HCT116 (cell line): Measurements from ENCODE around the gene ARNT2. TPM values are rescaled to one million over a fixed set of nuclear protein-coding genes. Genes with fewer than 3 reads are reported as not detected.

Experiments used
- ATAC-seq: fragments of 200-7000 bp; cut with Tn5 transposase; 2 replicates; pipeline ENCODE4 v1.9.1; 2020; ENCODE audit warnings: mild to moderate bottlenecking, moderate library complexity
- BruUV-seq: library from RNA; stranded (reverse); fragments of 400-500 nt; replicated peaks from 2 replicates; lab custom pipeline; 2021; lab: Mats Ljungman, UMichigan
- CTCF ChIA-PET: fragments of 300-600 bp; sonication (Branson Sonifier 250); formaldehyde crosslinking; loops from one replicate; lab custom pipeline; 2021; ENCODE audit warnings: antibody characterized with exemption; lab: Charles Lee
- POLR2A ChIA-PET: fragments of 300-600, 350-600 bp; sonication (Branson Sonifier 250); formaldehyde crosslinking; loops from one replicate; lab custom pipeline; 2021; ENCODE audit warnings: antibody characterized with exemption; lab: Charles Lee
- RAD21 ChIA-PET, 2 experiments: fragments of 300-600 bp; sonication (Branson Sonifier 250); formaldehyde crosslinking; loops; one replicate each; lab custom pipeline; 2023; ENCODE audit warnings: low total read pairs in 2 of 2; ENCODE audit not compliant: uncharacterized antibody in 2 of 2, unreplicated experiment in 2 of 2, low non-redundant PET in 1 of 2; lab: Charles Lee
- DNase-seq: peaks from one replicate; pipeline ENCODE4 v3.0.0-alpha.2; 2010; ENCODE audit warnings: low read depth, low spot score
- H2AFZ ChIP-seq: fragments of 200-600 bp; shearing (Covaris generic), sonication (generic); 2 replicates; pipeline ENCODE4 v1.6.1; 2017; ENCODE audit warnings: low read depth, mixed run types, mixed read lengths, antibody characterized with exemption, low read length; ENCODE audit not compliant: poor library complexity, severe bottlenecking
- H3K27ac ChIP-seq: 2 replicates; pipeline ENCODE4 v1.5.1; 2012; ENCODE audit warnings: low read depth, low read length
- H3K27me3 ChIP-seq: fragments of 200-600 bp; sonication (generic); 2 replicates; pipeline ENCODE4 v1.6.1; 2016; ENCODE audit warnings: mixed run types, low read length, mixed read lengths; ENCODE audit not compliant: insufficient read depth
- H3K36me3 ChIP-seq, 2 experiments: fragments of 200-500 bp in 1 of 2; fragments of 200-600 bp in 1 of 2; sonication (Bioruptor generic) in 1 of 2; sonication (generic) in 1 of 2; 2 replicates each; pipeline versions ENCODE4 v1.5.1 to v1.6.1; 2014 to 2016; ENCODE audit warnings: low read length in 2 of 2, inconsistent platforms in 1 of 2, mixed read lengths in 1 of 2, mixed run types in 1 of 2; ENCODE audit not compliant: insufficient read depth in 2 of 2, control insufficient read depth in 1 of 2
- H3K4me1 ChIP-seq, 2 experiments: fragments of 200-600 bp in 1 of 2; sonication (generic) in 1 of 2; 2 replicates each; pipeline versions ENCODE4 v1.5.1 to v1.6.1; 2012 to 2017; ENCODE audit warnings: low read length in 2 of 2, inconsistent platforms in 1 of 2, mild to moderate bottlenecking in 1 of 2, mixed read lengths in 1 of 2, mixed run types in 1 of 2, moderate library complexity in 1 of 2; ENCODE audit not compliant: insufficient read depth in 2 of 2, control insufficient read depth in 1 of 2
- H3K4me2 ChIP-seq: fragments of 200-600 bp; sonication (generic); 2 replicates; pipeline ENCODE4 v1.6.1; 2017; ENCODE audit warnings: mixed run types, low read length, mixed read lengths
- H3K4me3 ChIP-seq, 2 experiments: fragments of 200-600 bp in 1 of 2; sonication (generic) in 1 of 2; replicated peaks in 1 of 2; 2 replicates each; pipeline ENCODE4 v1.5.1; 2011 to 2016; ENCODE audit warnings: low read length in 2 of 2, control low read depth in 1 of 2, low read depth in 1 of 2, mild to moderate bottlenecking in 1 of 2, mixed read lengths in 1 of 2, mixed run types in 1 of 2
- H3K79me2 ChIP-seq: fragments of 200-600 bp; sonication (generic); 2 replicates; pipeline ENCODE4 v1.6.1; 2017; ENCODE audit warnings: mild to moderate bottlenecking, mixed run types, low read length, moderate library complexity, mixed read lengths; ENCODE audit not compliant: insufficient read depth
- H3K9ac ChIP-seq: fragments of 200-600 bp; sonication (generic); 2 replicates; pipeline ENCODE4 v1.6.1; 2016; ENCODE audit warnings: low read length, mixed read lengths
- H3K9me2 ChIP-seq: fragments of 200-600 bp; sonication (generic), shearing (Covaris generic); 2 replicates; pipeline ENCODE4 v1.6.1; 2017; ENCODE audit warnings: mixed run types, mild to moderate bottlenecking, moderate library complexity; ENCODE audit not compliant: insufficient read depth
- H3K9me3 ChIP-seq, 2 experiments: fragments of 200-500 bp in 1 of 2; fragments of 200-600 bp in 1 of 2; sonication (Bioruptor generic) in 1 of 2; sonication (generic) in 1 of 2; 2 replicates each; pipeline ENCODE4 v1.6.1; 2014 to 2017; ENCODE audit warnings: low read length in 2 of 2, mixed read lengths in 2 of 2, inconsistent platforms in 1 of 2, low read depth in 1 of 2, mild to moderate bottlenecking in 1 of 2, mixed run types in 1 of 2, moderate library complexity in 1 of 2; ENCODE audit not compliant: control insufficient read depth in 1 of 2, insufficient read depth in 1 of 2
- H4K20me1 ChIP-seq: fragments of 200-600 bp; sonication (generic), shearing (Covaris generic); 2 replicates; pipeline ENCODE4 v1.6.1; 2017; ENCODE audit warnings: mixed run types, mild to moderate bottlenecking, moderate library complexity; ENCODE audit not compliant: insufficient read depth
- CEBPB ChIP-seq: IDR thresholded peaks from 2 replicates; pipeline ENCODE4 v1.6.1; 2012; ENCODE audit warnings: low read depth
- EZH2 ChIP-seq: fragments of 200-600 bp; sonication (generic); IDR thresholded peaks from 2 replicates; pipeline ENCODE4 v1.6.1; 2017; ENCODE audit warnings: antibody characterized with exemption, mixed run types
- EZH2phosphoT487 ChIP-seq: fragments of 200-600 bp; IDR thresholded peaks from 2 replicates; pipeline ENCODE4 v1.6.1; 2018; ENCODE audit warnings: antibody characterized with exemption, borderline replicate concordance
- FOSL1 ChIP-seq: IDR thresholded peaks from 2 replicates; pipeline ENCODE4 v1.6.1; 2012; ENCODE audit warnings: low read depth
- POLR2A ChIP-seq: IDR thresholded peaks from 2 replicates; pipeline ENCODE4 v1.7.0; 2011; ENCODE audit warnings: borderline replicate concordance; ENCODE audit not compliant: insufficient read depth, insufficient read length; ENCODE audit errors: extremely low read depth
- POLR2AphosphoS5 ChIP-seq: IDR thresholded peaks from 2 replicates; pipeline ENCODE4 v1.6.1; 2011; ENCODE audit warnings: mild to moderate bottlenecking, low read depth, low read length, moderate library complexity
- RAD21 ChIP-seq: IDR thresholded peaks from 2 replicates; pipeline ENCODE4 v1.6.1; 2012; ENCODE audit warnings: low read depth, mild to moderate bottlenecking
- SIN3A ChIP-seq: IDR thresholded peaks from 2 replicates; pipeline ENCODE4 v1.6.1; 2012; ENCODE audit warnings: low read depth
- SP1 ChIP-seq: IDR thresholded peaks from 2 replicates; pipeline ENCODE4 v1.6.1; 2012; ENCODE audit warnings: low read depth
- SRF ChIP-seq: IDR thresholded peaks from 2 replicates; pipeline ENCODE4 v1.6.1; 2012; ENCODE audit warnings: low read depth
- TCF7L2 ChIP-seq: IDR thresholded peaks from 2 replicates; pipeline ENCODE4 v1.7.0; 2011; ENCODE audit warnings: borderline replicate concordance, inconsistent platforms; ENCODE audit not compliant: insufficient read depth, insufficient read length; ENCODE audit errors: extremely low read depth
- YY1 ChIP-seq: IDR thresholded peaks from 2 replicates; pipeline ENCODE4 v1.6.1; 2011; ENCODE audit warnings: low read length, low read depth, moderate library complexity, mild to moderate bottlenecking; ENCODE audit not compliant: insufficient replicate concordance; ENCODE audit errors: extremely low read depth
- ZBTB33 ChIP-seq: IDR thresholded peaks from 2 replicates; pipeline ENCODE4 v1.6.1; 2011; ENCODE audit warnings: mild to moderate bottlenecking, low read length, moderate library complexity; ENCODE audit not compliant: insufficient replicate concordance; ENCODE audit errors: extremely low read depth
- ZFX ChIP-seq: fragments of 450-650 bp; IDR thresholded peaks from 2 replicates; pipeline ENCODE4 v1.6.1; 2017
- intact Hi-C: fragments of 100-400 bp; cut with micrococcal nuclease; formaldehyde crosslinking; loops from 2 replicates; pipeline ENCODE4 v1.10.0; 2022
- total RNA-seq: library from RNA; stranded (reverse); gene quantifications from one replicate; pipeline ENCODE4 v1.2.1, GENCODE V29; 2021; ENCODE audit not compliant: unreplicated experiment
- TF ChIP-seq, protein P1 (sequence below): IDR thresholded peaks from 2 replicates; pipeline ENCODE4 v1.6.1; 2012
- TF ChIP-seq, protein P2 (sequence below): IDR thresholded peaks from 2 replicates; pipeline ENCODE4 v1.6.1; 2012

Gene ARNT2
- total RNA-seq, 1 experiment from 2014 or later: 3.0 TPM

GRCh38 chr15:80562033-80562432 lies 157.9 kb downstream of the ARNT2 start:
- no peak for DNase-seq
- Histone ChIP-seq H3K4me2 (no peak overlapping the region), H3K9ac (no peak overlapping the region), H2AFZ (no peak overlapping the region), H3K36me3 (no peaks in the 10 kb centered on the region), H3K4me1 (no peaks in the 10 kb centered on the region), H3K4me3 (no peak overlapping the region), H3K27ac (no peak overlapping the region), H3K9me2 (no peaks in the 10 kb centered on the region), H4K20me1 (no peaks in the 10 kb centered on the region), H3K27me3 (no peaks in the 10 kb centered on the region), H3K9me3 (no peaks in the 10 kb centered on the region), H3K79me2 (no peaks in the 10 kb centered on the region)
- ChIA-PET POLR2A (no interaction called here), RAD21 (no interaction called here), CTCF (no interaction called here)
- no peak for TF ChIP-seq EZH2phosphoT487
- TF ChIP-seq YY1: no peak
- ATAC-seq: no peak
- intact Hi-C loops: loop anchor here (10.0 kb wide), 1 partner anchor 703 kb away; no protein-coding TSS in a partner anchor
- no TSS peak for BruUV-seq

DNA sequence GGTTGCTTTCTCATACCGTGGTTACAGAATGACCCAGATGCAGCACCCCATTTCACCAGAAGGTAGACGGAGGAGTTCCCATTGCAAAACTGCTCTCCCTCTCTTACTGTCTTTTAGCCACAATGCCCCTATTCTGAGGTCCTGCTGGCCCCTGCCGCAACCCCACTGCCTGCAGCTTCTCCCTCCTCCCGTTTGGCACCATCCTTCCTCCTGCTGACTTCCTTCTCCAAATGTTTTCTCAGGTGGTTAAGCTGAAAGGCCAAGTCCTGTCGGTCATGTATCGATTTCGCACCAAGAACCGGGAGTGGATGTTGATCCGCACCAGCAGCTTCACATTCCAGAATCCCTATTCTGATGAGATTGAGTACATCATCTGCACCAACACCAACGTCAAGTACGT lies 158.7 kb downstream of the ARNT2 start:
- POLR2A ChIA-PET: no interaction called here
- no TSS peak for BruUV-seq

More for the DNA sequence above, 158.7 kb downstream of the ARNT2 start:
- CTCF ChIA-PET: no interaction called here
- no peak overlapping the region for H3K4me3 ChIP-seq
- no peak for ATAC-seq
- no peaks in the 10 kb centered on the region for H3K9me3 ChIP-seq
- no peak overlapping the region for H3K4me2 ChIP-seq
- intact Hi-C loops: loop anchor here (10.0 kb wide), 1 partner anchor 702 kb away; no protein-coding TSS in a partner anchor
- no peaks in the 10 kb centered on the region for H3K9me2 ChIP-seq
- no peak for DNase-seq
- RAD21 ChIA-PET: no interaction called here
- no peak overlapping the region for H3K9ac ChIP-seq
- H3K27me3 ChIP-seq: no peaks in the 10 kb centered on the region
- no peak for TF ChIP-seq POLR2A
- no peak for TF ChIP-seq SRF
- no peak for TF ChIP-seq ZFX
- TF ChIP-seq EZH2: no peak
- TF ChIP-seq EZH2phosphoT487: no peak
- TF ChIP-seq, protein P1, sequence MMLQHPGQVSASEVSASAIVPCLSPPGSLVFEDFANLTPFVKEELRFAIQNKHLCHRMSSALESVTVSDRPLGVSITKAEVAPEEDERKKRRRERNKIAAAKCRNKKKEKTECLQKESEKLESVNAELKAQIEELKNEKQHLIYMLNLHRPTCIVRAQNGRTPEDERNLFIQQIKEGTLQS: no peak
- no peak for TF ChIP-seq ZBTB33
- TF ChIP-seq POLR2AphosphoS5: no peak
- TF ChIP-seq RAD21: no peak
- TF ChIP-seq CEBPB: no peak
- no peak for TF ChIP-seq SIN3A
- no peak for TF ChIP-seq FOSL1
- TF ChIP-seq, protein P2, sequence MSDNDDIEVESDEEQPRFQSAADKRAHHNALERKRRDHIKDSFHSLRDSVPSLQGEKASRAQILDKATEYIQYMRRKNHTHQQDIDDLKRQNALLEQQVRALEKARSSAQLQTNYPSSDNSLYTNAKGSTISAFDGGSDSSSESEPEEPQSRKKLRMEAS: no peak
- TF ChIP-seq SP1: no peak
- TF ChIP-seq TCF7L2: no peak
- no peaks in the 10 kb centered on the region for H3K4me1 ChIP-seq
- H3K36me3 ChIP-seq: no peaks in the 10 kb centered on the region
- no peaks in the 10 kb centered on the region for H3K79me2 ChIP-seq
- no peak overlapping the region for H2AFZ ChIP-seq
- no peaks in the 10 kb centered on the region for H4K20me1 ChIP-seq
- H3K27ac ChIP-seq: no peak overlapping the region
